ENCODE results near the gene TMEM258.

The TMEM258 gene

DNA sequence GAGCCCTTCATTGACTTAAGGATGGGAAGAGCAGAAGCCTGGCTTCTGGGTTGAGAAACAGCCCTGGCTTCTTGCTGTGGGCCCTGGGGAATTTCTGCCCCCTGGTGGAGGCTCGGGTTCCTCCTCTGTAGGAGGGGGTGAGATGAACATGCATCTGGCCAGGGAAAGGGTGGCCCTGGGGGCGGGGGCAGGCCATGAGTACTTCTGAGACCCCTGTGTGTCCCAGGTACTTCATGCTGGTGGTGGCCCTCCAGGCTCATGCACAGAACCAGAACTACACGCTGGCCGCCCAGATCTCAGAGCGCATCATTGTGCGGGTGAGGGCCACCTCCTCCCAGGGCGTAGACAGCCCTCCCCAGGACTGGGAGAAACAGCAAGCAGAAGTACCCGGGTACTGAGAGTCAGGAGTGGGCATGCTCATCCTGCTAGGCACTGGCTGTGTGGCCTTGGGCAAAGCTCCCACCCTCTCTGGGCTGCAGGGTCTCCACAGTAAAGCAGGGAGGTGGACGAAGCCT, 15.8 kb downstream of the TMEM258 start:
- Histone ChIP-seq H3K4me1 (peaks cover 20% of the 10 kb centered on the region), H3K4me3 (ENCODE audit: low read depth, low read length) (no peak overlapping the region), H3K9me3 (no peaks in the 10 kb centered on the region), H3K36me3 (no peaks in the 10 kb centered on the region), H3K27me3 (no peaks in the 10 kb centered on the region)
- peak; percentile 71 for DNase-seq
- TF ChIP-seq, protein P1, sequence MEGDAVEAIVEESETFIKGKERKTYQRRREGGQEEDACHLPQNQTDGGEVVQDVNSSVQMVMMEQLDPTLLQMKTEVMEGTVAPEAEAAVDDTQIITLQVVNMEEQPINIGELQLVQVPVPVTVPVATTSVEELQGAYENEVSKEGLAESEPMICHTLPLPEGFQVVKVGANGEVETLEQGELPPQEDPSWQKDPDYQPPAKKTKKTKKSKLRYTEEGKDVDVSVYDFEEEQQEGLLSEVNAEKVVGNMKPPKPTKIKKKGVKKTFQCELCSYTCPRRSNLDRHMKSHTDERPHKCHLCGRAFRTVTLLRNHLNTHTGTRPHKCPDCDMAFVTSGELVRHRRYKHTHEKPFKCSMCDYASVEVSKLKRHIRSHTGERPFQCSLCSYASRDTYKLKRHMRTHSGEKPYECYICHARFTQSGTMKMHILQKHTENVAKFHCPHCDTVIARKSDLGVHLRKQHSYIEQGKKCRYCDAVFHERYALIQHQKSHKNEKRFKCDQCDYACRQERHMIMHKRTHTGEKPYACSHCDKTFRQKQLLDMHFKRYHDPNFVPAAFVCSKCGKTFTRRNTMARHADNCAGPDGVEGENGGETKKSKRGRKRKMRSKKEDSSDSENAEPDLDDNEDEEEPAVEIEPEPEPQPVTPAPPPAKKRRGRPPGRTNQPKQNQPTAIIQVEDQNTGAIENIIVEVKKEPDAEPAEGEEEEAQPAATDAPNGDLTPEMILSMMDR (IDR thresholded peaks at IDR 0.05; ENCODE audit: low read depth, low read length) = peak; percentile 65

DNA sequence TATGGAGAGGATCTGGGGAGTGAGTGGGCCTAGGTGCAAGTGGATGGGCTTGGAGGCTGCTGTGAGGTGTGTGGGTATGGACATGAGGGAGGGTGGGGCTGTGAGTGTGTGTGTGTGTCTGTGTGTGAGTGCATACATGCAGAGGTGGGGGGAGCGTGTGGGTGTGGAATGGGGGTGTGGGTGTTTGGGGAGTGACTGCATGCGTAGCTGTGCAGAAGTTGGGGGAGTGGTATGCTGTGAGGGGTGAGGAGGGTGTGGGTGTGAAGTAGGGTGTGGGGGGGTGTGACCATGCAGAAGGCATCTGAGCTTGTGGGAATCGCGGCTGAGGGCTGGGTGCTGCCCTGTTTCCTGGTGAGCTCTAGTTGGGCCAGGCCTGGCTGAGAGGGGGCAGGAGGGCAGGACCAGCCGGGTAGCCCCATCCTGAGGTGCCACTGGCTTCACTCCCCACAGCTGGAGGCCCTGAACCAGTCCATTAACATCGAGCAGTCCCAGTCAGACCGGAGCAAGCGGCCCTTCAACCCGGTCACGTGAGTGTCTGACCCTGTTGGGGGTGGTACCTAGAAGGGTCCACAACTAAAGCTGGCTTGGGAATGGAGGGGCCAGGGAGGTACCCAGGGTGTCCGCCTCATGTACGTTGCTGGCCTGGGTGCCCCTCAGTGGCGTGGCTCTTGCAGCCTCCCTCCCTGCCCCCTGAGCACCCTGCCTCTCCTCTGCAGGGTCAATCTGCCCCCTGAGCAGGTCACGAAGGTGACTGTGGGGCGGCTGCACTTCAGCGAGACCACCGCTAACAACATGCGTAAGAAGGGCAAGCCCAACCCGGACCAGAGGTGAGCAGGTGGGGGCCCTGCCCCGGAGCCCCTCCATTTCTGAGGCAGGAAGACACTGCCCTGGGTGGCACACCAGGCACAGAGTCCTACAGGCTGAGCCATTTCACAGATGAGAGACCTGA, 16.5 kb downstream of the TMEM258 start:
- no peaks in the 10 kb centered on the region for H3K9me3 ChIP-seq
- no peaks in the 10 kb centered on the region for H3K36me3 ChIP-seq
- H3K27me3 ChIP-seq = no peaks in the 10 kb centered on the region
- H3K4me3 ChIP-seq (ENCODE audit: low read depth, low read length) = no peak overlapping the region
- no peak for DNase-seq
- TF ChIP-seq, protein P1 (IDR thresholded peaks at IDR 0.05; ENCODE audit: low read depth, low read length) = no peak
- peaks cover 20% of the 10 kb centered on the region for H3K4me1 ChIP-seq

DNA sequence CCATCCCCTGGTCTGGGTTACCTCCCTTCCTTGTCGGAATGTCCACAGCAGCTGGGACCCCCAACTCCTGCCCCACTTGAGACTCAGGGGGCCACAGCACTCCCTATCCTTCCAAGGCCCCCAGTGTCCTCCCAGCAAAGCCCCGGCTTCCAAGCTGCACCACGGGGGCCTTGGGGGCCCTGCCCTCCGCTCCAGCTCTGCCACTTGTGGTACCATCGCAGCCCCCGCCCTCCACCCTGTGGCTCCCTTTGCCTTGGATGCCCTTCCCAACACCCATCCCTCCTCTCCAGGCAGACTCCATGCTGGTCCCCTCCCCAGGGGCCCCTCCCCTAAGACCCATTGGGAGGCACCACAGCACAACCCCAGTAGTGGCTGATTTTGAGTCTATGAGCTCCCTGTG, 17.3 kb downstream of the TMEM258 start:
- Histone ChIP-seq H3K9me3 (no peaks in the 10 kb centered on the region), H3K36me3 (no peaks in the 10 kb centered on the region), H3K4me1 (peaks cover 20% of the 10 kb centered on the region), H3K4me3 (ENCODE audit: low read depth, low read length) (no peak overlapping the region), H3K27me3 (no peaks in the 10 kb centered on the region)
- no peak for DNase-seq
- TF ChIP-seq, protein P1 (IDR thresholded peaks at IDR 0.05; ENCODE audit: low read depth, low read length) = no peak

DNA sequence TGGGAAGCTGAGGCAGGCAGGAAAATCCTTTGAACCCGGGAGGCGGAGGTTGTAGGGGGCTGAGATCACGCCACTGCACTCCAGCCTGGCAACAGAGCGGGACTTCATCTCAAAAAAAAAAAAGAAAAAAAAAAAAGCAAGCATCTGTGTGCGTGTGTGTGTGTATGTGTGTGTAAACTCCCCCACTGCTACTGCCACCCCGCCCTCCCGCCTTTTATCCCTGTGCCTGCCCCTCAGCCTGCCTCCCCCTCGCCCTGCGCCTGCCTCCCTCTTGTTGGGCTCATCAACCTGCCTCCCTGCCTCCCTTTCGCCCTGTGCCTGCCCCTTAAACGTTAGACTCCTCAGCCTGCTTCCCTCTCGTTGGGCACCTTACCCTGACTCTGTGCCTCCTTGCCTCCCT, 18.0 kb downstream of the TMEM258 start:
- TF ChIP-seq, protein P1 (IDR thresholded peaks at IDR 0.05; ENCODE audit: low read depth, low read length) = no peak

DNA sequence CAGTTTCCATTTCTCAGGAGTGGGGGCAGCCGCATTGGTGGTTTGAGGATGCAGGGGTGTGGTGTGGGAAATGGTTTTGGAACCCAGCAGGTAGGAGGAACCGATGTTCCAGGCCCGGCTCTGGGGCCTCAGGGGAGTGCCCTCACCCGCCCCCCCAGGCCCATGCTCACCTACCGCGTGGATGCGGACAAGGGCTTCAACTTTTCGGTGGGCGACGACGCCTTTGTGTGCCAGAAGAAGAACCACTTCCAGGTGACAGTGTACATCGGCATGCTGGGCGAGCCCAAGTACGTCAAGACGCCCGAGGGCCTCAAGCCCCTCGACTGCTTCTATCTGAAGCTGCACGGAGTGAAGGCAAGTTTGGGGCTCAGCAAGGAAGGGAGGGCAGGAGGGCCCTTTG, 18.6 kb downstream of the TMEM258 start:
- Histone ChIP-seq H3K4me3 (ENCODE audit: low read depth, low read length) (no peak overlapping the region), H3K4me1 (peaks cover 20% of the 10 kb centered on the region), H3K9me3 (no peaks in the 10 kb centered on the region), H3K36me3 (no peaks in the 10 kb centered on the region), H3K27me3 (no peaks in the 10 kb centered on the region)
- DNase-seq = no peak
- TF ChIP-seq, protein P1 (IDR thresholded peaks at IDR 0.05; ENCODE audit: low read depth, low read length) = no peak

More for the DNA sequence above, 18.0 kb downstream of the TMEM258 start:
- H3K4me3 ChIP-seq (ENCODE audit: low read depth, low read length) = no peak overlapping the region
- no peaks in the 10 kb centered on the region for H3K27me3 ChIP-seq
- H3K9me3 ChIP-seq = no peaks in the 10 kb centered on the region
- no peaks in the 10 kb centered on the region for H3K36me3 ChIP-seq
- DNase-seq = no peak
- peaks cover 20% of the 10 kb centered on the region for H3K4me1 ChIP-seq

DNA sequence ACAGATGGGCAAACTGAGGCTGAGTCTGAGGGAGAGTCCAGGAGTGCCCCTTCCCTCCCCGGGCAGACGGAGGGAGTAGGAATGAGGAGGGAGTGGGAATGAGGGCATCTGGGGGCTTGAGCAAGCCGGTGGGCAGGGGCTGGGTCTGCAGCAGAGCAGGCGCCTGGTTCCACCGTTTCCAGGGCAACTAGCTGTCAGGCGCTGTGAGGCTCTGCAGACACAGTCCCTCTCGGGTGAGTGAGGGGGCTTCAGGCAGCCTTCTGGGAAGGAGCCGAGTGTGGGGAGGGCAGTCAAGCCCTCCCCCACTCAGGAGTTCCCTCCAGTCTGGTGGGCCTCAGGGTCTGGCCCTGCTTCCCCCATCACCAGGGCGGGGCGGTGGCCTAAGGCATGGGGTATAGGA, 19.0 kb downstream of the TMEM258 start:
- no peaks in the 10 kb centered on the region for H3K9me3 ChIP-seq
- H3K27me3 ChIP-seq = no peaks in the 10 kb centered on the region
- peak; percentile 82 for DNase-seq
- no peak overlapping the region for H3K4me3 ChIP-seq (ENCODE audit: low read depth, low read length)
- peaks cover 20% of the 10 kb centered on the region for H3K4me1 ChIP-seq
- TF ChIP-seq, protein P1 (IDR thresholded peaks at IDR 0.05; ENCODE audit: low read depth, low read length) = no peak
- H3K36me3 ChIP-seq = no peaks in the 10 kb centered on the region
